Endodermal cell (in vitro differentiated cells): ENCODE results near the gene IGFLR1. TPM values are rescaled to one million over a fixed set of nuclear protein-coding genes. Genes with fewer than 3 reads are reported as not detected.

Experiments
- DNase-seq: peaks from one replicate; pipeline ENCODE4 v3.0.0-alpha.2; 2017
- H3K27ac ChIP-seq: 2 replicates; pipeline ENCODE4 v1.5.1; 2013; ENCODE audit warnings: mild to moderate bottlenecking, low read depth, low read length, moderate library complexity
- H3K27me3 ChIP-seq: 2 replicates; pipeline ENCODE4 v1.6.1; 2013; ENCODE audit warnings: mild to moderate bottlenecking, low read length, moderate library complexity; ENCODE audit not compliant: insufficient read depth, control insufficient read depth, poor library complexity, severe bottlenecking
- H3K36me3 ChIP-seq: 2 replicates; pipeline ENCODE4 v1.7.0; 2013; ENCODE audit warnings: mild to moderate bottlenecking, low read length, moderate library complexity; ENCODE audit not compliant: control insufficient read depth, insufficient read depth
- H3K4me1 ChIP-seq: one replicate; pipeline ENCODE4 v1.7.0; 2013; ENCODE audit warnings: low read length; ENCODE audit not compliant: control insufficient read depth, insufficient read depth
- H3K4me3 ChIP-seq: 2 replicates; pipeline ENCODE4 v1.5.1; 2013; ENCODE audit warnings: mild to moderate bottlenecking, low read length, moderate library complexity
- H3K9ac ChIP-seq: 2 replicates; pipeline ENCODE4 v1.6.1; 2013; ENCODE audit warnings: mild to moderate bottlenecking, low read length, moderate library complexity; ENCODE audit not compliant: poor library complexity, severe bottlenecking; ENCODE audit errors: extremely low read depth
- H3K9me3 ChIP-seq: 2 replicates; pipeline ENCODE4 v1.6.1; 2013; ENCODE audit warnings: mild to moderate bottlenecking, low read length, moderate library complexity; ENCODE audit not compliant: control insufficient read depth
- H3K27ac Mint-ChIP-seq: 2 replicates; pipeline ENCODE4 v1.8.0; 2020; ENCODE audit warnings: mixed read lengths
- H3K27me3 Mint-ChIP-seq: 2 replicates; pipeline ENCODE4 v1.8.0; 2021; ENCODE audit warnings: mild to moderate bottlenecking, mixed read lengths; ENCODE audit not compliant: insufficient read depth
- H3K36me3 Mint-ChIP-seq: 2 replicates; pipeline ENCODE4 v1.8.0; 2020; ENCODE audit warnings: low read depth, mixed read lengths
- H3K4me1 Mint-ChIP-seq: 2 replicates; pipeline ENCODE4 v1.8.0; 2020; ENCODE audit warnings: mixed read lengths
- H3K4me3 Mint-ChIP-seq: 2 replicates; pipeline ENCODE4 v1.8.0; 2020; ENCODE audit warnings: mild to moderate bottlenecking, moderate library complexity, mixed read lengths
- H3K9me3 Mint-ChIP-seq: 2 replicates; pipeline ENCODE4 v1.8.0; 2020; ENCODE audit warnings: mild to moderate bottlenecking, mixed read lengths
- CTCF ChIP-seq: fragments of 200-600 bp; sonication (generic); conservative IDR thresholded peaks from 2 replicates; pipeline ENCODE4 v1.5.0; 2021; ENCODE audit warnings: antibody characterized with exemption, mild to moderate bottlenecking
- WGBS, 2 experiments: methylation state at CpG; one replicate each; pipeline versions ENCODE4 v1.1.5 to v1.1.7; 2013; ENCODE audit warnings: missing lambda C conversion rate in 2 of 2, mixed read lengths in 1 of 2; ENCODE audit not compliant: insufficient coverage in 1 of 2, insufficient read length in 1 of 2; 5-methylcytosine and 5-hydroxymethylcytosine counted together
- total RNA-seq, 2 donors: library from RNA; stranded (reverse); fragmentation: NEBNext Ultra II Directional in 1 of 2; extraction: Animal tissue kit (Norgen Biotek cat#: 25700) in 1 of 2; gene quantifications; 2 replicates in 1 of 2; 3 replicates in 1 of 2; pipeline ENCODE4 v1.2.1, GENCODE V29; 2021

Gene IGFLR1
- total RNA-seq, 2 donors from 2014 or later = 4.6 to 7.1 TPM

GRCh38 chr19:35716801-35717664 is 25.2 kb downstream of the IGFLR1 start:
- peak; percentile 93 for TF ChIP-seq CTCF
- H3K9ac ChIP-seq = peak overlapping the region; percentile 35
- peaks cover 13% of the 10 kb centered on the region for H3K4me1 ChIP-seq
- Mint-ChIP-seq H3K4me1 (peaks cover 18% of the 10 kb centered on the region), H3K36me3 (peaks cover 15% of the 10 kb centered on the region), H3K9me3 (no peaks in the 10 kb centered on the region), H3K4me3 (peak overlapping the region; percentile 74), H3K27ac (peak overlapping the region; percentile 96), H3K27me3 (no peaks in the 10 kb centered on the region)
- peak overlapping the region; percentile 85 for H3K4me3 ChIP-seq
- peak; percentile 99 for DNase-seq
- peak overlapping the region; percentile 80 for H3K27ac ChIP-seq
- 0% methylated on average over 57 to 77 of the region's 77 CpGs for WGBS, 2 experiments
- peaks cover 8% of the 10 kb centered on the region for H3K36me3 ChIP-seq
- H3K27me3 ChIP-seq = no peaks in the 10 kb centered on the region
- H3K9me3 ChIP-seq = no peaks in the 10 kb centered on the region

GRCh38 chr19:35715981-35716800 is 26.1 kb downstream of the IGFLR1 start:
- Histone ChIP-seq H3K4me3 (peak overlapping the region; percentile 85), H3K36me3 (peaks cover under 1% of the 10 kb centered on the region), H3K27me3 (no peaks in the 10 kb centered on the region), H3K9ac (peak overlapping the region; percentile 35), H3K27ac (peak overlapping the region; percentile 47), H3K9me3 (no peaks in the 10 kb centered on the region), H3K4me1 (peaks cover 13% of the 10 kb centered on the region)
- WGBS, 2 experiments = 8 to 12% methylated on average over 22 to 52 of the region's 52 CpGs
- H3K4me3 Mint-ChIP-seq = peak overlapping the region; percentile 74
- peaks cover 8% of the 10 kb centered on the region for H3K36me3 Mint-ChIP-seq
- H3K4me1 Mint-ChIP-seq = peaks cover 18% of the 10 kb centered on the region
- DNase-seq = no peak
- H3K9me3 Mint-ChIP-seq = no peaks in the 10 kb centered on the region
- TF ChIP-seq CTCF = no peak
- H3K27ac Mint-ChIP-seq = peak overlapping the region; percentile 96
- H3K27me3 Mint-ChIP-seq = no peaks in the 10 kb centered on the region

GRCh38 chr19:35715355-35715809 is 26.9 kb downstream of the IGFLR1 start:
- Histone ChIP-seq H3K9me3 (no peaks in the 10 kb centered on the region), H3K4me3 (peak overlapping the region; percentile 85), H3K9ac (no peak overlapping the region), H3K27ac (no peak overlapping the region), H3K4me1 (peaks cover 13% of the 10 kb centered on the region), H3K27me3 (no peaks in the 10 kb centered on the region), H3K36me3 (no peaks in the 10 kb centered on the region)
- Mint-ChIP-seq H3K27me3 (no peaks in the 10 kb centered on the region), H3K27ac (no peak overlapping the region), H3K4me3 (peak overlapping the region; percentile 74), H3K9me3 (no peaks in the 10 kb centered on the region), H3K4me1 (peaks cover 18% of the 10 kb centered on the region), H3K36me3 (peaks cover 6% of the 10 kb centered on the region)
- no peak for DNase-seq
- 85 to 91% methylated on average over 4 to 7 of the region's 7 CpGs for WGBS, 2 experiments
- TF ChIP-seq CTCF = no peak
